GM20000 (cell line): ENCODE data around the gene CARMIL1.

Source experiments
- DNase-seq: peaks from one replicate; pipeline ENCODE4 v3.0.0; 2012; ENCODE audit warnings: low spot score
- TF ChIP-seq, protein P1 (sequence below): IDR thresholded peaks from 2 replicates; pipeline ENCODE4 v1.5.1; 2012; ENCODE audit warnings: mild to moderate bottlenecking, control low read depth; ENCODE audit errors: extremely low read depth, missing control alignments

CARMIL1 gene

DNA sequence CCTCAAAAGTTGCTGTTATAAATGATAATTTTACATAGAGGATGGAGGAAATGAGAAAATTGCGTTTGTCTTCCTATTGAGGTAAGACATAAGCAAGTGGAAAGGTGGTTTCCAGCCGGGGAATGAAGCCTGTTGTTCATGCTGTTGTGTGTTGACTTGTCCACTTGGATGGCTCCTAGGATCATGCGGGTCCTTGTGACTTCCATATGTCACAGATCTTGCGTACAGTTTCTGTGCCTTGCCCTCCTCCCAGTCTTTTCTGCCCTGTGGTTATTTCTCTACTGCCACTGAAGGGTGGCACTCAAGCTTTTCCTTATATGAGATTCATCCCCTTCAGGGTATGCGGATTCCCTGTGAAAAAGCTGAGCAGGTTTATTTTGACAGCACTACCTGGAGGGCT is 116.6 kb downstream of the CARMIL1 start:
- DNase-seq: no peak
- TF ChIP-seq, protein P1, sequence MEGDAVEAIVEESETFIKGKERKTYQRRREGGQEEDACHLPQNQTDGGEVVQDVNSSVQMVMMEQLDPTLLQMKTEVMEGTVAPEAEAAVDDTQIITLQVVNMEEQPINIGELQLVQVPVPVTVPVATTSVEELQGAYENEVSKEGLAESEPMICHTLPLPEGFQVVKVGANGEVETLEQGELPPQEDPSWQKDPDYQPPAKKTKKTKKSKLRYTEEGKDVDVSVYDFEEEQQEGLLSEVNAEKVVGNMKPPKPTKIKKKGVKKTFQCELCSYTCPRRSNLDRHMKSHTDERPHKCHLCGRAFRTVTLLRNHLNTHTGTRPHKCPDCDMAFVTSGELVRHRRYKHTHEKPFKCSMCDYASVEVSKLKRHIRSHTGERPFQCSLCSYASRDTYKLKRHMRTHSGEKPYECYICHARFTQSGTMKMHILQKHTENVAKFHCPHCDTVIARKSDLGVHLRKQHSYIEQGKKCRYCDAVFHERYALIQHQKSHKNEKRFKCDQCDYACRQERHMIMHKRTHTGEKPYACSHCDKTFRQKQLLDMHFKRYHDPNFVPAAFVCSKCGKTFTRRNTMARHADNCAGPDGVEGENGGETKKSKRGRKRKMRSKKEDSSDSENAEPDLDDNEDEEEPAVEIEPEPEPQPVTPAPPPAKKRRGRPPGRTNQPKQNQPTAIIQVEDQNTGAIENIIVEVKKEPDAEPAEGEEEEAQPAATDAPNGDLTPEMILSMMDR: no peak

- TF ChIP-seq, protein P1: no peak
- no peak for DNase-seq
Measured at GRCh38 chr6:25397406-25397805, 118.2 kb downstream of the CARMIL1 start.

DNA sequence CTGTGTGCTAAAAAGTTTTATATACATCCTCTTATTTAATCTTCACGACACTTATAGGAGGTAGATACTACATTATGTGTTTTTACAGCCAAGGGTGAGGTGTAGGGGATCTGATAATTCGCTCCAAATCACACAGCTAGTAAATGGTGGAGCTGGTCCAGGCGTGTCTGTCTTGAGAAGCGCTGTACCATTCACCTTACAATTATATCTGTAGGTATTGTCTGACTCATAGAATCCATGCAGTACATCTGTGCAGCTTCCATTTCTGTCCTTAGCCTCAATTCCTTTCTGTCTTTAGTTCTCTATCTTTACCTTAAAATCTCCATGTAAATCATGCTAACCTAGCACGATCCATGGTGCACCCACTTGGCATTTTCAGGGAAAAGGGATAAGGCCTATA is 120.7 kb downstream of the CARMIL1 start:
- no peak for DNase-seq
- TF ChIP-seq, protein P1: no peak

DNA sequence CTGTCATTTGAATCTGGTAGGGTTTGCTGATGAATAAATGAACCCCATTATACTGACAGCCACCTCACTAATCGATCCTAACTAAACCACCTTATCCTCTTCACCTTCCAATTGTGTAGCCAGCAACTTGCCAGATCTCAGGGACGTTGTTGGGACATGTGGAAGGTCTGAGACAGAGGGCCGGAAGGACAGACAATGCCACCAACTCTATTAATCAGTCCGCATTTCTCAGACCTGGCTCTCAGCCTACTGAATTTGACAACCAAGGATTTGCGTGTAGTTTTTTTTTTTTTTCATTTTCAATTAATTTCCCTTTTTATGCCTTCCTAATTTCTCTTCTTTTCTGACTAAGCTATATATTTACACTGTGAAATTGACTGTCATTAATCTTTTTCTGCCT is 122.5 kb downstream of the CARMIL1 start:
- TF ChIP-seq, protein P1: no peak
- no peak for DNase-seq

- TF ChIP-seq, protein P1: no peak
- DNase-seq: no peak
Measured at GRCh38 chr6:25402125-25402524, 123.0 kb downstream of the CARMIL1 start.

DNA sequence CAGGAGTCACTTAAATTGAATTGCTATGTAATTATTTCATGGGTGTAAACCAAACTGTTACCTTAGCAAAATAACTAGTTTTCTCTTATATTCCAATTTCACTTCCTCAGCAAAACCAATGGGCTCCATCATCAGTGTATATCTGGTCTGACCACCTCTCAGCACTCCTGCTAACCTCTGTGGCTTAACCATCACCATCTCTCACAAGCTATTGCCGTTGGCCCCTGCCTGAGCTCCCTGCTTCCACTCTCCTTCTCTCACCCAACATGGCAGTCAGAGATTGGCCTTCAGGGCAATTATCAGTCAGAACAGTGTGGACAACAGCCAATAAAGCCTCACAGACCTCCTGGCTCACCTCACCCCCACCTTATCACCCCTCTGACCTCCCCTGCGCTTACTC is 124.0 kb downstream of the CARMIL1 start:
- DNase-seq: no peak
- TF ChIP-seq, protein P1: no peak

- TF ChIP-seq, protein P1: no peak
- DNase-seq: no peak
Measured at GRCh38 chr6:25404091-25404490, 124.9 kb downstream of the CARMIL1 start.

GRCh38 chr6:25404693-25405169 is 125.6 kb downstream of the CARMIL1 start:
- peak; percentile 56 for DNase-seq
- TF ChIP-seq, protein P1: no peak
